GM19372 (cell line): ENCODE measurements around the gene U2AF1L4.
"Not testable (repeated sequence)": the region's sequence is repeated elsewhere in the genome, so short reads cannot be mapped to it uniquely, and the experiment has no call there.

ENCODE experiments used
- ATAC-seq: cut with Tn5 transposase; IDR thresholded peaks from one replicate; pipeline ENCODE4 v1.9.1; 2021; ENCODE audit warnings: mild to moderate bottlenecking, low read depth, moderate library complexity; ENCODE audit not compliant: unreplicated experiment

Gene U2AF1L4

DNA sequence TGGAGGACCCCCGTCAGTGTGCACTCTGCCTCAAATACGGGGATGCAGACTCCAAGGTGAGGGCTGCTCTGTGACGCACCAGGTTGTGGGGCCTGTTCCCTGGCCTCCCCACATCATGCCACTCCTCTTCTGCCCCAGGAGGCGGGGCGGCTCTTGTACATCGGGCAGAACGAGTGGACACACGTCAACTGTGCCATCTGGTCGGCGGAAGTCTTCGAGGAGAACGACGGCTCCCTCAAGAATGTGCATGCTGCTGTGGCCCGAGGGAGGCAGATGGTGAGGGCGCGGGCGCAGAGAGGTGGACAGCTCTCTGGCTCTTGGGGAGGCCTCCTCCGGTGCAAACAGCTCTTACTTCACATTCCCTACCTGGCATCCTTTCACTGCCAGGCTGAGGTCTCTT, 16.2 kb downstream of the U2AF1L4 start:
- ATAC-seq, result no peak

DNA sequence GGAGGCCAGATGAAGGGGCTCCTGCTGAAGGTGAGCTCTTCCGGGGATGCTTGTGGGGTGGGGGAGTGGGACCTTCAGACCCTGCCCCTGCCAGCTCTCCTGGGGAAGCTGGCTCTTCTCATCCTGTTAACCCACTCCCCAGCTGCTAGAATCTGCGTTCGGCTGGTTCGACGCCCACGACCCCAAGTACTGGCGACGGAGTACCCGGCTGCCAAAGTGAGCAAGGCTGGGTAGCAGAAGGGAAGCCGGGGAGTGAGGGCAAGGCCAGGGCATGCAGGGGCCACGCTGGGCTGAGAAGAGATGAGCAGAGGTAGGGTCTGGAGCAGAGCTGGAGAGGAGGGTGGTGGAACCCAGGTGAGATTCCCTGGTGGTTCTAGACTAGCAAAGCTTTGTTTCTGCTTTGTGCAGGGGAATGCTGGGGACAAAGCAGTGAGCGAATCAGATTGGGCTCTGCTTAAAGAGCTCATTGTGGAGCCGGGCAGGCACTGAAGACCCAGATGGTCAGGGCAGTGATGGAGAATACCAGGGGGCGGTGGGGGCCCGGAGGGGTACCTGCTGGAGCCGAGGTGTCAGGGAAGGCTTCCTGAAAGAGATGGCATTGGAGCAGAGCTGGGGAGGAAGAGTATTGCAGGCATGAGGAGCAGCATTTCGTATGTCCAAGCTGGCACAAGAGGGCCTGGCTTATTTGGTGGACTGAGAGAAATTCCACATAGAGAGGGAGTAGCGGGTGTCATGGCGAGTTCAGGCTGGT, 17.1 kb downstream of the U2AF1L4 start:
- ATAC-seq, result no peak

DNA sequence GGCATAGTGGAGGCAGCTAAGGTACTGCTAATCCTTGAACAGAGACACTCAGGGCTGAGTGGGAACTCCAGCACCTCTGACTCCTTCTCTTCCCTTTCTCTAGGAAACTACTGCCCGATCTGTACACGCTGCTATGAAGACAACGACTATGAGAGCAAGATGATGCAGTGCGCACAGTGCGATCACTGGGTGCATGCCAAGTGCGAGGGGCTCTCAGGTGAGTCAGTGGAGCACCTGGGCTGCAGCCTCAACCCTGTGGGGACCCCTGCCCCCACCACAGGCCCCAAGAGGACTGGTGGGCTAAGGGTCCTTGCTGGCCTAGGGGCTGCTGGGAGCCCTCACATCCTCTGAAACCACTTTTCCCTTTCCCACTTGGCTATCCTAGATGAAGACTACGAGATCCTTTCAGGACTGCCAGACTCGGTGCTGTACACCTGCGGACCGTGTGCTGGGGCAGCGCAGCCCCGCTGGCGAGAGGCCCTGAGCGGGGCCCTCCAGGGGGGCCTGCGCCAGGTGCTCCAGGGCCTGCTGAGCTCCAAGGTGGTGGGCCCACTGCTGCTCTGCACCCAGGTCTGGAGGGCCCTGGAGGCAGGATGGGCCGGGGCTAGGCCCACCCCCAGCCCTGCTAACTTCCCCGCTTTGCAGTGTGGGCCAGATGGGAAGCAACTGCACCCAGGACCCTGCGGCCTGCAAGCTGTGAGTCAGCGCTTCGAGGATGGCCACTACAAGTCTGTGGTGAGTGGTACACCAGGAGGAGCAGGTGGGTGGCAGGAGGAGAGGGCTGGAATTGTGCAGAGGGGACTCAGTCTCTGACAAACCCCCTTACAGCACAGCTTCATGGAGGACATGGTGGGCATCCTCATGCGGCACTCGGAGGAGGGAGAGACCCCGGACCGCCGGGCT, 17.9 kb downstream of the U2AF1L4 start:
- ATAC-seq, result no peak

DNA sequence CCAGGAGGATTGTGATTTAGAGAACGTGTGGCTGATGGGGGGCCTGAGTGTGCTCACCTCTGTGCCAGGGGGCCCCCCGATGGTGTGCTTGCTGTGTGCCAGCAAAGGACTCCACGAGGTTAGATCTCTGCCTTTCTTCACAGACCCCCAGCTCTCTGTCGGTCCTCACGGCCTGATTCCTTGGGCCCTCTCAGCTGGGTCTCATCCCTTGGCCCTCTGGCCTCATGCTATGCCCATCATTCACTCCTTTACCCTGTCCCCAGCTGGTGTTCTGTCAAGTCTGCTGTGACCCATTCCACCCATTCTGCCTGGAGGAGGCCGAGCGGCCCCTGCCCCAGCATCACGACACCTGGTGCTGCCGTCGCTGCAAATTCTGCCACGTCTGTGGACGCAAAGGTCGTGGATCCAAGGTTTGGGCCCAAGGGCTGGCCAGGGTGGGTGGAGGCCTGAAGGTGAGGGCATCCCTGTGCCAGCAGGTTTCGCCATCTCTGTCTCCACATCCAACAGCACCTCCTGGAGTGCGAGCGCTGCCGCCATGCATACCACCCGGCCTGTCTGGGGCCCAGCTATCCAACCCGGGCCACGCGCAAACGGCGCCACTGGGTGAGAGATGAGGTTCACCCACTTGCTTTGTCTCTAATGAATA, 19.9 kb downstream of the U2AF1L4 start:
- no peak for ATAC-seq

DNA sequence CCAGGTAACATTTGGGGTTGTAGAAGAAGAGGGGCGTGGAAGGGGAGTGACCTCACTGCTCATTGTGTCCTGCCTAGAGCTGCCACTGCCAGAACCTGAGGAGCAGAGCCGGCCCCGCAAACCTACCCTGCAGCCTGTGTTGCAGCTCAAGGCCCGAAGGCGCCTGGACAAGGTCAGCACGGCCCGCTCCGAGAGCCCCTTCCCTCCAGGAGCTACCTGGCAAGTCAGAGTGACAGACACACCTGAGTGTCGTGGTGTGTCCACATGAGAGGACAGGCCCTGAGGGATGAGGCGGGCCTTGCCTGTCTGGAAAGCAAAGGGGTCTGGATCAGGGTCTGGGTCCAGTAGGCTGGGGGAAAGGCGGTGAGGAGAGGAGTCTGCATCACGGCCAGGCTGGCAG, 20.7 kb downstream of the U2AF1L4 start:
- ATAC-seq, result no peak

DNA sequence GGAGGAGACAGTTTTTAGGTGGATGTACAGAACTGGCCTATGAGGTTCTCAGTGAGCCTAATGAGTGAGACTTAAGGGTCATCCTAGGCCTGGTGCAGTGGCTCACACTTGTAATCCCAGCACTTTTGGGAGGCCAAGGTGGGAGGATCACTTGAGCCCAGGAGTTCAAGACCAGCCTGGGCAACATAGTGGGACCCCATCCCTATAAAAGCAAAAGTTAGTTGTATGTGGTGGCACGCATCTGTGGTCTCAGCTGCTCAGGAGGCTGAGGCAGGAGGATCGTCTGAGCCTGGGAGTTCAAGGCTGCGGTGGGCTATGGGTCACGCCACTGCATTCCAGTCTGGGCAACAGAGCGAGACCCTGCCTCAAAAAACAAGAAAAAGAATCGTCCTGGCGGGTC, 21.1 kb downstream of the U2AF1L4 start:
- ATAC-seq, result not testable (repeated sequence)

DNA sequence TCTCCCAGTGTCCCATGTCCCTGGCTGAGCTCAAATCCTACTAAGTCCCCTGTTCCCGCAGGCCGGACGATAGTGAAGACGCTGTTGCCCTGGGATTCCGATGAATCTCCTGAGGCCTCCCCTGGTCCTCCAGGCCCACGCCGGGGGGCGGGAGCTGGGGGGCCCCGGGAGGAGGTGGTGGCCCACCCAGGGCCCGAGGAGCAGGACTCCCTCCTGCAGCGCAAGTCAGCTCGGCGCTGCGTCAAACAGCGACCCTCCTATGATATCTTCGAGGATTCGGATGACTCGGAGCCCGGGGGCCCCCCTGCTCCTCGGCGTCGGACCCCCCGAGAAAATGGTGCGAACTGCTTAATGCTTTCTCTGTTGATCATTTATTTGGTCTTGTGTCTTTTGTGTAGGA, 21.5 kb downstream of the U2AF1L4 start:
- ATAC-seq, result no peak

DNA sequence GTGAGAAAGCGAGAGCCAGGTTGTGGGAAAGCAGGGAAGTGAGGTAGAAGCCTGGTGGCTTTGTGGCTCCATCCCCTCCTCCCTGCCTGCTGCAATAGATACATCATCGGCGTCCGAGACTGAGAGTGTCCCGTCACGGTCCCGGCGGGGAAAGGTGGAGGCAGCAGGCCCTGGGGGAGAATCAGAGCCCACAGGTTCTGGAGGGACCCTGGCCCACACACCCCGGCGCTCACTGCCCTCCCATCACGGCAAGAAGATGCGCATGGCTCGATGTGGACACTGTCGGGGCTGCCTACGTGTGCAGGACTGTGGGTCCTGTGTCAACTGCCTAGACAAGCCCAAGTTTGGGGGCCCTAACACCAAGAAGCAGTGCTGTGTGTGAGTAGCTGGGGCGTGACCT, 22.3 kb downstream of the U2AF1L4 start:
- ATAC-seq, result no peak

DNA sequence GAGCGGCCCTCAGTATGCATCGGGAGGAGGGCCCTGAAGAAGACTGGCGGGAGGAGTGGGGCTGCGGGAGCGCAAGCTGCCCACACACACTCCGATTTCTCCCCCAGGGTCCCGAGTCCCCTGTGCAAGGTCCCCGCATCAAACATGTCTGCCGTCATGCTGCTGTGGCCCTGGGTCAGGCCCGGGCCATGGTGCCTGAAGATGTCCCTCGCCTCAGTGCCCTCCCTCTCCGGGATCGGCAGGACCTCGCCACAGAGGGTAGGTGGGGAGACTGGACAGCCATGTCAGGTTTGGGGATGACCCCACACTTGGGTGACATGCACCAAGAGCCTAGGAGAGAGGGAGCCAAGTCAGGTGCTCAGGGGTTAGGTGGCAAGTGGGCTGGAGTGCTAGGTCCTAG, 22.8 kb downstream of the U2AF1L4 start:
- ATAC-seq, result no peak

DNA sequence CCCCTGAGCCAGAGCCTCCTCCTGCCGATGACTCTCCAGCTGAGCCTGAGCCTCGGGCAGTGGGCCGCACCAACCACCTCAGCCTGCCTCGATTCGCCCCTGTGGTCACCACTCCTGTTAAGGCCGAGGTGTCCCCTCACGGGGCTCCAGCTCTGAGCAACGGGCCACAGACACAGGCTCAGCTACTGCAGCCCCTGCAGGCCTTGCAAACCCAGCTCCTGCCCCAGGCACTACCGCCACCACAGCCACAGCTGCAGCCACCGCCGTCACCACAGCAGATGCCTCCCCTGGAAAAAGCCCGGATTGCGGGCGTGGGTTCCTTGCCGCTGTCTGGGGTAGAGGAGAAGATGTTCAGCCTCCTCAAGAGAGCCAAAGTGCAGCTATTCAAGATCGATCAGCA, 23.8 kb downstream of the U2AF1L4 start:
- no peak for ATAC-seq

DNA sequence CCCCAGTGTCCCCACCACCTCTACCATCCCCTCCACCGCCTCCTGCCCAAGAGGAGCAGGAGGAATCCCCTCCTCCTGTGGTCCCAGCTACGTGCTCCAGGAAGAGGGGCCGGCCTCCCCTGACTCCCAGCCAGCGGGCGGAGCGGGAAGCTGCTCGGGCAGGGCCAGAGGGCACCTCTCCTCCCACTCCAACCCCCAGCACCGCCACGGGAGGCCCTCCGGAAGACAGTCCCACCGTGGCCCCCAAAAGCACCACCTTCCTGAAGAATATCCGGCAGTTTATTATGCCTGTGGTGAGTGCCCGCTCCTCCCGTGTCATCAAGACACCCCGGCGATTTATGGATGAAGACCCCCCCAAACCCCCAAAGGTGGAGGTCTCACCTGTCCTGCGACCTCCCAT, 24.6 kb downstream of the U2AF1L4 start:
- no peak for ATAC-seq

DNA sequence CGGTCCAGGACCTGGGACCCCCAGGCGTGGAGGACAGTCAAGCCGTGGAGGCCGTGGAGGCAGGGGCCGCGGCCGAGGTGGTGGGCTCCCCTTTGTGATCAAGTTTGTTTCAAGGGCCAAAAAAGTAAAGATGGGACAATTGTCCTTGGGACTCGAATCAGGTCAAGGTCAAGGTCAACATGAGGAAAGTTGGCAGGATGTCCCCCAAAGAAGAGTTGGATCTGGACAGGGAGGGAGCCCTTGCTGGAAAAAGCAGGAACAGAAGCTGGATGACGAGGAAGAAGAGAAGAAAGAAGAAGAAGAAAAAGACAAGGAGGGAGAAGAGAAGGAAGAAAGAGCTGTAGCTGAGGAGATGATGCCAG, 25.1 kb downstream of the U2AF1L4 start:
- ATAC-seq, result no peak

DNA sequence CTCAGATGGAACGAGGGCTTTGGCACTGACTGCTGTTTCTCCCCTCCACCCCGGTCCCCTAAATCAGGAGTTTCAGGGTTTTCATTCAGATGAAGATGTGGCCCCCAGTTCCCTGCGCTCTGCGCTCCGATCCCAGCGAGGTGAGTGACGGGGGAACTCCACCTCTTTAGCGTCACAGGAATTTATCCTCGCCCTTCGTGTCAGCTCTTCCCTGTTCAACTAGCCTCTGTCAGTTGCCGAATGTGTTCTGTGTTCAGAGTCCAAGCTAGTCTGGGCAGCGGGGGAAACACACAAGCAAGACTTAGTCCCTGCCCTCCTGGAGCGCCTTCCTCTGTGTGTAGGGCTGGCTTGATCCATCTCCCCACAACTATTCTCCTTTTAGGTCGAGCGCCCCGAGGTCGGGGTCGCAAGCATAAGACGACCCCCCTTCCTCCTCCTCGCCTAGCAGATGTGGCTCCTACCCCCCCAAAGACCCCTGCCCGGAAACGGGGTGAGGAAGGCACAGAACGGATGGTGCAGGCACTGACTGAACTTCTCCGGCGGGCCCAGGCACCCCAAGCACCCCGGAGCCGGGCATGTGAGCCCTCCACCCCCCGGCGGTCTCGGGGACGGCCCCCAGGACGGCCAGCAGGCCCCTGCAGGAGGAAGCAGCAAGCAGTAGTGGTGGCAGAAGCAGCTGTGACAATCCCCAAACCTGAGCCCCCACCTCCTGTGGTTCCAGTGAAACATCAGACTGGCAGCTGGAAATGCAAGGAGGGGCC, 25.6 kb downstream of the U2AF1L4 start:
- no peak for ATAC-seq

DNA sequence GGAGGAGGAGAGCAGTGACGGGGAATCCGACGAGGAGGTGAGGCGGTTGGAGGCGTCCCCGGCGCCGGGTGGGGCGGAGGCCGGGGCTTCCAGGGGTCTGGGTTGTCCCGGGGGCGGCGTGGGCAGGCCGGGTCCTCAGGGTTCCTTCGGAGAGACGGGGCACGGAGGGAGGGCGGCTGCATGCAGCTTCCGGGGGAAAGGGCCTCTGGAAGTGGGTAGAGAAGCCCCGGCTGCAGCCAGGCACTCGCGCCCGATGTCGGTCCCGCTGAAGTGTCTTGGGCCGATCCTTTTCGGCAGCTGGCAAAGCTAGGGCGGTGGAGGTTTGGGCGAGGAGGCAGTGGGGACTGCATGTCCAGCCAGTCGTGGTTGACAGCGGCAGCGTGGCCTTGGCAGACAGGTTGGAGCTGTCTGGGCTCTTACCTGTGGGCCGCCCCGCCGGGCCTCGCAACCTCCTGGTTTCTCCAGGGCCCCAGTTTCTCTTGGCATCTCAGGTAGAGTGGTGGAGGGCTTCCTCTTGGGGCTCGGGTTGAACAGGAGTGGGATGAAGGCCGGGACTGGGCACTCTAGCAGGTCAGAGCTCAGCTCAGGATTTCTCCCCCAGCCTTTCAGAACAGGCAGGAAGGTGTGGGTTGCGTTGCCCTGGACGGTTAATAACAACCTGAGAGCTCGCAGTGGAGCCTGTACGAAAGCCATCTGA, 26.7 kb downstream of the U2AF1L4 start:
- ATAC-seq, result no peak

DNA sequence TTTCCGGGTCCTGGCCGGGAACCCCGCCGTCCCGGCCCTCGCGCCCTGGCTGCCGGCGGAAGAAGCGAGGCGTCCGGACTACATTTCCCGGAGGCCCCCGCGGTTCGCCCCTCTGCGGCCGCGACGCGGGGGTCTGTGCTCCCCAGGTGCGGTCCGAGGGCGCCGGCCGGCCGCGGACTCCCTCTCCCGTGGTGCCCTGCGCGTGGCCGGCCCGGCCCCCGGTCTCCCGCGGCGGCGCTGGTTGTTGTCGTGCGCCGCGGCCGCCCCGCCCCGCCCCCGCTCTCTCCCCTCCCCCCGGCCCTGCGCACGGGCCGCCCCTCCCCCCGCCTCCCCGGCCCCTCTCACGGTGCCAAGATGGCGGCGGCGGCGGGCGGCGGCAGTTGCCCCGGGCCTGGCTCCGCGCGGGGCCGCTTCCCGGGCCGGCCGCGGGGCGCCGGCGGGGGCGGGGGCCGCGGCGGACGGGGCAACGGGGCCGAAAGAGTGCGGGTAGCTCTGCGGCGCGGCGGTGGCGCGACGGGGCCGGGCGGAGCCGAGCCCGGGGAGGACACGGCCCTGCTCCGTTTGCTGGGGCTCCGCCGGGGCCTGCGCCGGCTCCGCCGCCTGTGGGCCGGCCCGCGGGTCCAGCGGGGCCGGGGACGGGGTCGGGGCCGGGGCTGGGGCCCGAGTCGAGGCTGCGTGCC, 27.4 kb downstream of the U2AF1L4 start, which contains the start of gene KMT2B:
KMT2B (plus strand) TSS at position 339 of the 680 bp plus-strand sequence; CDS start at position 355, 16 bp downstream.
- ATAC-seq, result peak; percentile 58

DNA sequence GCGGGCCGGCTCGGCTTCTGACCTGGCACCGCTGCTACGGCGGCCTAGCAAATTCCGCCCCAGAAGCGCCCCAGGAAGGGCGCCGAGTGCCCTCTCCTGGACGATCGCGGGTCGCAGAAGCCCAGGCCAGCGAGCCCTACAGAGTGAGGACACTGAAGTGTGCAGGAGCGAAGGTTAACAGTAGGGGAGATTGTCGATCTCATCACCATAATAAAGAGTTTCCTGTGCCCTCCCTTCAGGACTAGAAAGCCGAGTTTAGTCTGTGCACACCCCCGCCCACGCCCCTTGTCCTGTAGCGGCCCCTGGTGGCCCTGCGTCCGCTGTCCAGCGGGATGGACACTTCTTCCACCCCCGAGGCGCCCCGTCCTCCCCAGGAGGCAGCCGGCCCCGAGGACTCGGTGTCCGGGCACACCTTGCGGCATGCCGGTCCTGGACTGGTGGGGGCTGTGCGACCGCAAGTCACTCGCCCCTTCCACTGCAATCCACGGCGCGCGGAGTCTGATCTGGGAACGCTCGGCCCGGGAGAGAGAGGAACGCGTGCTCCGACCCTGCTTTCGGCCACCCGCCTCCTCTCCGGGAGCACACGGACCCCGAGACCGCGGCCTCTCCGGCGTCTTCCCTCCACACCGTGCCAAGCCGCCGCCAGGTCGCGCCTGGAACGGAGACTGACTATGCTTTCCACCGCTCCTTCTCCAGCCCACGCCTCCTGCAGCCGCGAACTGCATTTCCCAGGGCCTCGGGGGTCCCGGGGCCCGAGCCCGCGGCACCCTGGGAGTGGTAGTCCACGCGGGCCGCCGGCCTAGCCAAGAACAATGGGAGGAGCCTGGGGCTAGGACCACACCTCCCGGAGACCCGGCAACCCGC, 28.2 kb downstream of the U2AF1L4 start:
- peak; percentile 64 for ATAC-seq

DNA sequence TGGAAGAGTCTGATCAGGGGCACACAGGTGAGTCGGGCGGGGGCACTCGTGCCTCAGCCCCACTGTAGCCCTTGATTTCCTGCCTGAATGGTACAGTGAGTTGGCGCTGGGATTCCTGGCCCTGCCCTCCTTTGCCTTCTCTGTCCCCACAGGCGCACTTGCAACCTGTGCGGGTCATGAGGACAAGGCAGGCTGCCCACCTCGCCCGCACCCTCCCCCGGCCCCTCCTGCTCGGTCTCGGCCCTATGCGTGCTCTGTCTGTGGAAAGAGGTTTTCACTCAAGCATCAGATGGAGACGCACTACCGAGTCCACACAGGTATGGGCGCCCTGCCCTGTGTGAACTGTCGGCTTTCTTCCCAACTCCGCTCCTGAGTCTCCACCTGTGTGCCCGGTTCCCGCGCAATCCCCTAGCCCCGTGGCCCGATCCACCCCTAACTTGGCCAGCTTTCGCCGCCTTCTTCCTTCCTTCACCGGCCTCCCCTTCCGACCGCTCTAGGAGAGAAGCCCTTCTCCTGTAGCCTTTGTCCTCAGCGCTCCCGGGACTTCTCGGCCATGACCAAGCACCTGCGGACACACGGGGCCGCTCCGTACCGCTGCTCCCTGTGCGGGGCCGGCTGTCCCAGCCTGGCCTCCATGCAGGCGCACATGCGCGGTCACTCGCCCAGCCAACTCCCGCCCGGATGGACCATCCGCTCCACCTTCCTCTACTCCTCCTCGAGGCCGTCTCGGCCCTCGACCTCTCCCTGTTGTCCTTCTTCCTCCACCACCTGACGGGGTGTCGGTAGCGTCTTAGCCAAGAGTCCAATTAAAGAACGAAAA, 29.0 kb downstream of the U2AF1L4 start:
- no peak for ATAC-seq
